Muscle of leg (tissue), 11 donors: ENCODE measurements around the gene TNFAIP3. TPM values are rescaled to one million over a fixed set of nuclear protein-coding genes. Genes with fewer than 3 reads are reported as not detected.
A peak's percentile ranks its signal among the peaks of the same experiment; 100 is the strongest.

ENCODE experiments used
- DNase-seq: peaks from one replicate; pipeline ENCODE4 v3.0.0; 2013
- H3K27ac ChIP-seq: one replicate; pipeline ENCODE4 v1.5.1; 2013; ENCODE audit warnings: mild to moderate bottlenecking, low read length, control low read depth
- H3K27me3 ChIP-seq: one replicate; pipeline ENCODE4 v1.6.1; 2013; ENCODE audit warnings: low read length; ENCODE audit not compliant: control insufficient read depth, insufficient read depth
- H3K36me3 ChIP-seq: one replicate; pipeline ENCODE4 v1.6.1; 2013; ENCODE audit warnings: low read length; ENCODE audit not compliant: control insufficient read depth, insufficient read depth
- H3K4me1 ChIP-seq: one replicate; pipeline ENCODE4 v1.6.1; 2013; ENCODE audit warnings: low read length; ENCODE audit not compliant: control insufficient read depth, insufficient read depth
- H3K4me3 ChIP-seq: one replicate; pipeline ENCODE4 v1.5.1; 2013; ENCODE audit warnings: low read length, control low read depth
- H3K9me3 ChIP-seq: replicated peaks from 2 replicates; pipeline ENCODE4 v1.6.1; 2013; ENCODE audit warnings: low read depth, low read length; ENCODE audit not compliant: control insufficient read depth
- WGBS: methylation state at CpG from one replicate; pipeline ENCODE4 v1.1.5; 2013; ENCODE audit warnings: missing lambda C conversion rate; ENCODE audit not compliant: insufficient coverage; 5-methylcytosine and 5-hydroxymethylcytosine counted together
- polyA plus RNA-seq, 8 donors: library from polyadenylated mRNA; unstranded; fragments of 120-200 nt; gene quantifications; one replicate each; pipeline versions ENCODE4 v1.2.1 to v1.2.3, GENCODE V29; 2013; ENCODE audit warnings: inconsistent platforms in 1 of 8, low replicate concordance in 1 of 8; ENCODE audit not compliant: insufficient read length in 8 of 8, insufficient read depth in 1 of 8
- total RNA-seq: library from RNA; stranded (reverse); fragments of 120-200 nt; gene quantifications from one replicate; pipeline ENCODE4 v1.2.4, GENCODE V29; 2013

Gene TNFAIP3
- total and polyA plus RNA-seq, 9 donors = 6.6 to 14.7 (median 11.7) TPM

DNA sequence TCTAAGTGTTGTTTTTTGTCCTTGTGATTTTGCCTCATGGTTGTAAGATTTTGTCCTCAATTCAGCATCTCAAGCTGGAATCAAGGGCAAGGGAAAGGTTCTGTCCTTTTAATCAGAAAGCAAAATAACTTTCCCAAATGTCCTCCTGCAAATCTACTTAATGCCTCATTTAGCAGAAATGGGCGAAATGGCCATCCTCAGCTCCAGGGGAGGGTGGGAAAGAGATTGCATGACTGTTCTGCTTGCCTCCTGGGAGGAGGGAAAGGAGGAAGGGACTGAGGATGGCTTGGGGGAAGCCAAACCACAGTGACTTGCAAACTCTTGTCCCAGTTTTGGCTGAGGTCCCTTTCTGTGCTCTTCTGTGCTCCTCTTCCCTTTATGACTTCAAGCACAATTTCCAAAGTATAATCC lies 43.4 kb downstream of the TNFAIP3 start:
- Histone ChIP-seq H3K9me3 (no peaks in the 10 kb centered on the region), H3K27me3 (no peaks in the 10 kb centered on the region), H3K4me3 (no peak overlapping the region), H3K27ac (no peak overlapping the region), H3K36me3 (no peaks in the 10 kb centered on the region), H3K4me1 (peaks cover 2% of the 10 kb centered on the region)
- peak; percentile 69 for DNase-seq
- WGBS = no CpG with 5 or more reads among the region's 1 CpG

DNA sequence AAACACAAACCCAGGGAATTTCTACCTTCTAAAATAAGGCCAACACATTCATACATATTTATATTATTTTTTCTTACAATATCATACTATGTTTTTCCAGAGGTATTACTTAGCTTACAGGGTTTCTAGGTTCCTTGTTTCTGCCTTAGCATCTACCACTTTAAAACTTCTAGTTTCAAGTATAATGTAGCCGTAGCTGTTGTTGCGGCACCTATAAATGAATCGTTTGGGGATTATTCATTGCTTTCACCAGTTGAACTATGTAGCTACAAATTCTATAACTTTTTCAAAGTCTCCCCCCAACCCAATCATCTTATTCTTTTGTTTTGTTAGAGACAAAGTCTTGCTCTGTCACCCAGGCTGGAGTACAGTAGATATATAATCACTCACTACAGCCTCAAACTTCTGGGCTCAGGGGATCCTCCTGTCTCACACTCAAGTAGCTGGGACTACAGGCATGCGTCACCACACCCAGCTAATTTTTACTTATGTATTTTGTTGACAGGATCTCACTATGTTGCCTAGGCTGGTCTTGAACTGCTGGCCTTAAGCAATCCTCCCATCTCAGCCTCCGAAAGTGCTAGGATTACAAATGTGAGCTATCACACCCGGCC lies 43.9 kb downstream of the TNFAIP3 start:
- DNase-seq = no peak
- H3K27me3 ChIP-seq = no peaks in the 10 kb centered on the region
- H3K27ac ChIP-seq = no peak overlapping the region
- H3K36me3 ChIP-seq = no peaks in the 10 kb centered on the region
- H3K4me1 ChIP-seq = peaks cover 2% of the 10 kb centered on the region
- WGBS = no CpG with 5 or more reads among the region's 6 CpGs
- H3K9me3 ChIP-seq = no peaks in the 10 kb centered on the region
- H3K4me3 ChIP-seq = no peak overlapping the region

DNA sequence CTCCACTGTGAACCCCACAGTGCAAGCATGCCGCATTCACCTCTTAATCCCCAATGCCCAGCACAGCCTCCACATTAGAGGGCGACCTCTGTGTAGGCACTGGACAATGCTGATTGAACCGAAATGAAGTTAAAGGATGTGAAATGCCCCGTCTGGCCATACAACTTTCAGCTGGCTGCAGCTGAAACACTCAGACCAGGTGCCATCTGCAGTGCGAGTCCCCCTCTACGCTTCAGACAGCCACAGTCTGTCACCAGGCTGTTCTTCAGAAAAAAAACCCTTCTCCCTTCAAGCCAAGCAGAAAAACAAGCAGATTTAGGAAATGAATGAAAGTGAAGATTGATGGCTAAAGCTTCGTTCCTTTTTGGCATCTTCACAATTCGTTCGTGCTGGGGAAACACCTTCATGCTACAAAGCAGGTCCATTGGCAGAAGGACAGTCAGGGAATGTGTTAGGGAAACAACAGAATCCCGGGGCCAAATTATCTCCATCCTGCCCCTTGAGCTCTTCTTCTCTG lies 44.7 kb downstream of the TNFAIP3 start:
- Histone ChIP-seq H3K27ac (no peak overlapping the region), H3K4me1 (peaks cover 2% of the 10 kb centered on the region), H3K36me3 (no peaks in the 10 kb centered on the region), H3K27me3 (no peaks in the 10 kb centered on the region), H3K9me3 (no peaks in the 10 kb centered on the region), H3K4me3 (no peak overlapping the region)
- DNase-seq = no peak
- 37% methylated on average over 2 of the region's 10 CpGs for WGBS

DNA sequence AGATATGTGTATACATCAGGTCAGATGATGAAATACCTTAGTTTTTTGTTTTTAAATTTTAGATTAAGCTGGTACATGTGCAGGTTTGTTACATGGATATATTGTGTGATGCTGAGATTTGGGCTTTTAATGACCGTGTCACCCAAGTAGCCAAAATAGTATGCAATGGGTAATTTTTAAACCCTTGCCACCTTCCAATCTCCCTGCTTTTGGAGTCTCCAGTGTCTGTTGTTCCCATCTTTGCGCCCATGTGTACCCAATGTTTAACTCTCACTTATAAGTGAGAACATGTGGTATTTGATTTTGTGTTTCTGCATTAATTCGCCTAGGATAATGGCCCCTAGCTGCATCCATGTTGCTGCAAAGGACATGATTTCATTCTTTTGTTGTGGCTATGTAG lies 45.8 kb downstream of the TNFAIP3 start:
- no peaks in the 10 kb centered on the region for H3K9me3 ChIP-seq
- DNase-seq = no peak
- WGBS = no CpG with 5 or more reads among the region's 3 CpGs
- H3K27me3 ChIP-seq = no peaks in the 10 kb centered on the region
- no peaks in the 10 kb centered on the region for H3K36me3 ChIP-seq
- H3K4me1 ChIP-seq = peaks cover 2% of the 10 kb centered on the region
- H3K27ac ChIP-seq = no peak overlapping the region
- H3K4me3 ChIP-seq = no peak overlapping the region

DNA sequence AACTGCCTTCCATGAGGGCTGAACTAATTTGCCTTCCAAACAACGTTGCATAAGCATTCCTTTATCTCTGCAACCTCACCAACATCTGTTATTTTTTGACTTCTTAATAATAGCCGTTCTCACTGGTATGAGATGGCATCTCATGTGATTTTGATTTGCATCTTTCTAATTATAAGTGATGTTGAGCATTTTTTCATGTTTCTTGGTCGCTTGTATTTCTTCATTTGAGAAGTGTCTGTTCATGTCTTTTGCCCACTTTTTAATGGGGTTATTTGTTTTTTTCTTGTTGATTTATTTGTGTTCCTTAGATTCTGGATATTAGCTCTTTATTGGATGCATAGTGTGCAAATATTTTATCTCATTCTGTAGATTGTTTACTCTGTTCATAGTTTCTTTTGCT lies 46.4 kb downstream of the TNFAIP3 start:
- no peak overlapping the region for H3K4me3 ChIP-seq
- WGBS = no CpG with 5 or more reads among the region's 3 CpGs

DNA sequence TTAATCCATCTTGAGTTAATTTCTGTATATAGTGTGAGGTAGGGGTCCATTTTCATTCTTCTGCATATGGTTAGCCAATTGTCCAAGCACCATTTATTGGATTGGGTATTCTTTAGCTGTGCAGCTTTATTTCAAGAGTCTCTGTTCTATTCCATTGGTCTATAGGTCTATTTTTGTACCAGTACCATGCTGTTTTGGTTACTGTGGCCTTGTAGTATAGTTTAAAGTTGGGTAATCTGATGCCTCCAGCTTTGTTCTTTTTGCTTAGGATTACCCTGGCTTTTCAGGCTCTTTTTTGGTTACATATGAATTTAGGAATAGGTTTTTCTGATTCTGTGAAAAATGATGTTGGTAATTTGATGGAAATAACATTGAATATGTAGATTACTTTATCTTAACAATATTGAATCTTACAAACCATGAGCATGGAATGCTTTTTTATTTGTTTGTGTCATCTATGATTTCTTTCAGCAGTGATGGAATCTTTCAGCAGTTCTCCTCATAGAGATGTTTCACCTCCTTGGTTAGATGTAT lies 47.0 kb downstream of the TNFAIP3 start:
- no peaks in the 10 kb centered on the region for H3K36me3 ChIP-seq
- no peak overlapping the region for H3K27ac ChIP-seq
- H3K27me3 ChIP-seq = no peaks in the 10 kb centered on the region
- no peaks in the 10 kb centered on the region for H3K9me3 ChIP-seq
- peaks cover 2% of the 10 kb centered on the region for H3K4me1 ChIP-seq
- H3K4me3 ChIP-seq = no peak overlapping the region
- DNase-seq = no peak

More for the DNA sequence above, 46.4 kb downstream of the TNFAIP3 start:
- no peak for DNase-seq
- H3K27me3 ChIP-seq = no peaks in the 10 kb centered on the region
- H3K9me3 ChIP-seq = no peaks in the 10 kb centered on the region
- H3K4me1 ChIP-seq = peaks cover 2% of the 10 kb centered on the region
- H3K27ac ChIP-seq = no peak overlapping the region
- no peaks in the 10 kb centered on the region for H3K36me3 ChIP-seq

DNA sequence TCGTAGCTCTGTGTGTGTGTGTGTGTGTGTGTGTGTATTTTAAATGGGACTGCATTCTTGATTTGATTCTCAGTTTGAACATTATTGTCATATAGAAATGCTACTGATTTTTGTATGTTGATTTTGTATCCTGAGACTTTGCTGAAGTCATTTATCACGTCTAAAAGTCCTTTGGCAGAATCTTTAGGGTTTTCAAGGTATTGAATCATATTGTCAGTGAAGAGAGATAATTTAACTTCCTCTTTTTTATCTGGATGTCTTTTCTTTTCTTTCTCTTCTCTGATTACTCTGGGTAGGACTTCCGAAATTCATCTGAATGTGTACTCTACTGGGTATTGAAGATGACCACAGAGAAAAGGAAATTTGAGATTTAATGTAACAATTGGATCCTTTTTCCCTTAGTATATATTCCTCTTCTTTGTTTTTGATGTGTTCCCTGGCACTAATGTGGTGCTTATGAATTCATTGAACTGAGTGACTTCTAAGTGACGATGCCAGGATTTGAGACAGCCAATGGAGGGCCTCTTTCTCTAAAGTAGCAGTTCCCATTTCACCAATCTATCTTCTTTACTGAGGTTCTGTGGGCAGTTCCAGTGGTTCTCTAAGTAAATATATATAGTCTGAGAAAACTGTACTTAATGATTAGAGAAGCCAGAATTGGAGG lies 47.6 kb downstream of the TNFAIP3 start:
- DNase-seq = no peak
- Histone ChIP-seq H3K9me3 (no peaks in the 10 kb centered on the region), H3K4me1 (peaks cover 2% of the 10 kb centered on the region), H3K27ac (no peak overlapping the region), H3K36me3 (no peaks in the 10 kb centered on the region), H3K4me3 (no peak overlapping the region), H3K27me3 (no peaks in the 10 kb centered on the region)
- no CpG with 5 or more reads among the region's 4 CpGs for whole genome bisulfite sequencing

DNA sequence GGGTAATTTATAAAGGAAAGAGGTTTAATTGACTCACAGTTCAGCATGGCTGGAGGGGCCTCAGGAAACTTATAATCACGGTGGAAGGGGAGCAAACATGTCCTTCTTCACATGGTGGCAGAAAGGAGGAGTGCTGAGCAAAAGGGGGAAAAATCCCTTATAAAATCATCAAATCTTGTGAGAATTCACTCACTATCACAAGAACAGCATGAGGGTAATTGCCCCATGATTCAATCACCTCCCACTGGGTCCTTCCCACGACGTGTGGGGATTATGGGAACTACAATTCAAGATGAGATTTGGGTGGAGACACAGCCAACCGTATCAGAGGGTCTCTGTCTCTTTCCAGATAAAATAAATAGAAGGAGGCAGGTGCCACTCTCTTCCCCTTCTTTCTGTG lies 48.7 kb downstream of the TNFAIP3 start:
- Histone ChIP-seq H3K4me1 (no peaks in the 10 kb centered on the region), H3K9me3 (no peaks in the 10 kb centered on the region), H3K36me3 (no peaks in the 10 kb centered on the region), H3K27ac (no peak overlapping the region), H3K27me3 (no peaks in the 10 kb centered on the region), H3K4me3 (no peak overlapping the region)
- DNase-seq = no peak
- WGBS = no CpG with 5 or more reads among the region's 4 CpGs

DNA sequence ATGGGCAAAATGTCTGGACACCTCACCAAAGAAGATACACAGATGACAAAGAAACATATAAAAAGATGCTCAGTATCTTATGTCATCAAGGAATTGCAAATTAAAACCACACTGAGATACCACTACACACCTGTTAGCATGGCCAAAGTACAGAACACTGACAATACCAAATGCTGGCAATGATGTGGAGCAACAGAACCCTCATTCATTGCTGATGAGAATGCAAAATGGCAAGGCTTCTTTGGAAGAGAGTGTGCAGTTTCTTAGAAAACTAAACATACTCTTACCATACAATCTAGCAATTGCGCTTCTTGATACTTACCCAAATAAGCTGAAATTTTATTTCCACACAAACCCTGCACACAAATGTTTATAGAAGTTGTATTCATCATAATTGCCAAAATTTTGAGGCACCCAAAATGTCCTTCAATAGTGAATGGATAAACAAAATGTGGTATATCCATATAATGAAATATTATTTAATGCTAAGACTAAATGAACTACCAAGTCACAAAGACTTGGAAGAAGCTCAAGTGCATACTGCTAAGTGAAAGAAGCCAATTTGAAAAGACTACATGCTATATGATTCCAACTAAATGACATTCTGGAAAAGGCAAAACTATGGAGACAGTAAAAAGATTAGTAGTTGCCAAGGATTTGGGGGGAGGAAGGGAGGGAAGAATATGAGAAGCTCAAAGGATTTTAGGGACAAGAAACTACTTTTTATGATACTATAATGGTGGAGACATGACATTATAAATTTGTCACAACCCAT lies 50.7 kb downstream of the TNFAIP3 start:
- H3K4me1 ChIP-seq = no peaks in the 10 kb centered on the region
- no peaks in the 10 kb centered on the region for H3K9me3 ChIP-seq
- WGBS = no CpG with 5 or more reads among the region's 1 CpG
- no peak overlapping the region for H3K4me3 ChIP-seq
- H3K27ac ChIP-seq = no peak overlapping the region
- H3K36me3 ChIP-seq = no peaks in the 10 kb centered on the region
- H3K27me3 ChIP-seq = no peaks in the 10 kb centered on the region
- DNase-seq = no peak

DNA sequence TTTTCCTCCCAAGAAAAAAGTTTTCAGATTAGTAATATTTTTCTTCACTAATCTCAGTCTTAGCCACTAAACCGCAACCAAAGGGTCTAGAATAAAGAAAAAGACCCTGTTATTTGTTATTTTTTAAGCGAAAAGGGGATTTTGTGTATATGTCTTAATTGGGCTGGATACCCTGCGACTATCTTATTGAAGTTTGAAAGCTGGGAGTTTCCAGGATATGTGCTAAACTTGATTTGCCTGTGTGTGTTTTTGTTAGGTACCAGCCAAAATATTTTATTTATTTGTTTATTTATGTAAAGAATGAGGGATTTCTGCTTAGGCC lies 52.4 kb downstream of the TNFAIP3 start:
- DNase-seq = no peak
- no peaks in the 10 kb centered on the region for H3K27me3 ChIP-seq
- no peak overlapping the region for H3K27ac ChIP-seq
- WGBS = no CpG with 5 or more reads among the region's 3 CpGs
- no peaks in the 10 kb centered on the region for H3K4me1 ChIP-seq
- H3K36me3 ChIP-seq = no peaks in the 10 kb centered on the region
- H3K9me3 ChIP-seq = no peaks in the 10 kb centered on the region
- H3K4me3 ChIP-seq = no peak overlapping the region
